Liver (tissue), 3 donors: ENCODE data around the gene BCL6B.

Source experiments
- EGR1 ChIP-seq, 2 donors: IDR thresholded peaks; 2 replicates each; pipeline ENCODE4 v1.6.1; 2016 to 2018; ENCODE audit warnings: antibody characterized with exemption in 2 of 2, low read depth in 2 of 2
- TF ChIP-seq, protein P1 (sequence below): fragments of 150-350 bp; IDR thresholded peaks from 2 replicates; pipeline ENCODE4 v1.5.1; 2017; ENCODE audit warnings: improper control_type of control experiment, low read depth, low read length; ENCODE audit not compliant: missing input control
- donor health status: healthy.
- donor health status: healthy.

GRCh38 chr17:6994666-6995256 is 28.1 kb upstream of the BCL6B start:
- TF ChIP-seq, protein P1, sequence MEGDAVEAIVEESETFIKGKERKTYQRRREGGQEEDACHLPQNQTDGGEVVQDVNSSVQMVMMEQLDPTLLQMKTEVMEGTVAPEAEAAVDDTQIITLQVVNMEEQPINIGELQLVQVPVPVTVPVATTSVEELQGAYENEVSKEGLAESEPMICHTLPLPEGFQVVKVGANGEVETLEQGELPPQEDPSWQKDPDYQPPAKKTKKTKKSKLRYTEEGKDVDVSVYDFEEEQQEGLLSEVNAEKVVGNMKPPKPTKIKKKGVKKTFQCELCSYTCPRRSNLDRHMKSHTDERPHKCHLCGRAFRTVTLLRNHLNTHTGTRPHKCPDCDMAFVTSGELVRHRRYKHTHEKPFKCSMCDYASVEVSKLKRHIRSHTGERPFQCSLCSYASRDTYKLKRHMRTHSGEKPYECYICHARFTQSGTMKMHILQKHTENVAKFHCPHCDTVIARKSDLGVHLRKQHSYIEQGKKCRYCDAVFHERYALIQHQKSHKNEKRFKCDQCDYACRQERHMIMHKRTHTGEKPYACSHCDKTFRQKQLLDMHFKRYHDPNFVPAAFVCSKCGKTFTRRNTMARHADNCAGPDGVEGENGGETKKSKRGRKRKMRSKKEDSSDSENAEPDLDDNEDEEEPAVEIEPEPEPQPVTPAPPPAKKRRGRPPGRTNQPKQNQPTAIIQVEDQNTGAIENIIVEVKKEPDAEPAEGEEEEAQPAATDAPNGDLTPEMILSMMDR: no peak
- no peak for TF ChIP-seq EGR1 (IDR thresholded peaks at IDR 0.05; ENCODE audit: low read depth in 2 of 2)
